ENCODE results near the gene MAN2B1.

MAN2B1 gene

DNA sequence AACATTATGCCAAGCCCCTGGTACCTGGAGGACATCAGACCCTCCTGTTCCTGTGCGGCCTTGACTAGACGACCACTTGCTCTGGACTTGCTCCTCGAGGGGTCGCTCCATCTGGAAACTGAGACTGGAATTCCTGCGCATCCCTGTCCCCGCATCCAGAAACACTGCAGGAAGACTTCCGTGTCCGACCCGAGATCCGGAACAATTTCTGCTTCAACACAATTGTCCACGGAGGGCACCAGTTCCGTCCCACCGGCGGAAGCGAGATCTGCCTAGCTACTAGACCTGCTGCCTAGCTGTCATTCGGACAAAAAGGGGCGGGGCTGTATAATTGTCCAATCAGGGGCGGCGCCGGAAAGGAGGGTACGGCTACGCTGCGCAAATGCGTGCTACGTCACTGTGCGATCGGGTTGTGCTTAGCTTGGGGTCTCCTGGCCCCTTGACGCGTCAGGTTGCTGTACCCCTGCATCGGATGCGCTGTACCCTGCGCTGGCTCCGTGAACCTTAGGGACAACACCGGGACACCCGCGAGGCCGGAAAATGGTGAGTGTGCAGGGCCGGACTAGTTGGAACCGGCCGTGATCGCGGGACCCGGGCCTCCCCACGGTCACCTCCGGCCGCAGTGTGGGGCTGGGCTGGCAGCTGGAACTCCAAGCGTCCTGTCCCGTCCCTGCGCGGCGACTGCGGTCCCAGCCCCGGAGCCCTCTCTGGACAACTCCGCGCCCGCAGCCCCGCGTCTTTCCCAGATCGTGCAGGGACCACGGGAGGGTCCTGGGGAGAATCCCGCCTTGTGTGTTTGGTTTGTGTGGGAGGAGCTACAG is 55.8 kb downstream of the MAN2B1 start, which contains the start of the genes ZNF490 and ZNF791:
Gene ZNF490, minus strand, starts transcription at position 274 of the 821 bp plus-strand sequence. Its CDS starts 133 bp downstream, at position 141.
Gene ZNF791, plus strand, starts transcription at position 381 of the 821 bp plus-strand sequence. Its CDS starts 160 bp downstream, at position 541.
- peak; percentile 94 for DNase-seq

DNA sequence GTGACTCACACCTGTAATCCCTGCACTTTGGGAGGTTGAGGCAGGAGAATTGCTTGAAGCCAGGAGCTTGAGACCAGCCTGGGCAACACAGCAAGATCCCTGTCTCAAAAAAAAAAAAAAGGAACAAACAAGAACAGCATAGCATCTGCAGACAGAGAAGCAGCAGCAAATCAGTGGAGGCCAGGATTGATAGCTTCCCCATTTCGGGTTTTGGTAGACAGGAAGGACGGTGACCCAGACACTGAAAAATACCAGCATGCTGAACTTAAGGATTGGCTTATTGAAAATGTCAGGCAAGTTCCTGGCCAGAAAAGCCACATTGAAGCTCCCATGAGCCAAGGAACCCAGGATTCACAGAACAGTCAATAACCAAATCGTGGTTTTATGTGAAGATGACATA is 58.9 kb downstream of the MAN2B1 start:
- no peak for DNase-seq

GRCh38 chr19:12606796-12607195 is 59.7 kb downstream of the MAN2B1 start:
- DNase-seq: no peak

DNA sequence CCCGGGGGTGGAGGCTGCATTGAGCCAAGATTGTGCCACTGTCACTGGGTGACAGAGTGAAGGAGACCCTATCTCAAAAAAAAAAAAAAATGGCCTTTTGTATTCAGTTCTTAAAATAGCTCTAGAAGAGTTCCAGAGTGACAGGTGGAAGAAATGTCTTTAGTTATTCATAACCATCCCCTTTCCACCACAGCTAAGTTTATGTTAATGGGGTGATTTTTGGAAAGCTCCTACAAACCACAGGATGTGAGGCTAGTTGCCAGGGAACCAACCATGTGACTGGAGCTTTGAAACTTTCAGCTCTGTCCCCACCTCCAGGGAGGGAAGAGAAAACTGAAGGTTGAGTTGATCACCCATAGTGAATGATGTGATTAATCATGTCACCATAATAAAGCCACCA is 62.8 kb downstream of the MAN2B1 start:
- DNase-seq: no peak

- DNase-seq: no peak
These were observed 68.9 kb downstream of the MAN2B1 start for GRCh38 chr19:12597594-12597993.

- no peak for DNase-seq
These were observed 69.5 kb downstream of the MAN2B1 start for GRCh38 chr19:12596927-12597548.

Measured in stimulated activated CD4-positive, alpha-beta T cell treated with anti-CD3 and anti-CD28 coated beads, Interleukin-12 subunit alpha, Interleukin-12 subunit beta, amount 100 ng/mL, for 4 hours (primary cell).